B cell (primary cell): Measurements from ENCODE around the gene BMP7. TPM values are rescaled to one million over a fixed set of nuclear protein-coding genes. Genes with fewer than 3 reads are reported as not detected.

Source experiments
- ATAC-seq: fragments of 200-7000 bp; cut with Tn5 transposase; one replicate; pipeline ENCODE4 v1.10.0; 2021; ENCODE audit warnings: low read depth, mild to moderate bottlenecking, moderate number of reproducible peaks, moderate library complexity
- CTCF ChIA-PET: fragments of 350-600 bp; sonication (Branson Sonifier 250); formaldehyde crosslinking; loops from one replicate; lab custom pipeline; 2021; ENCODE audit warnings: antibody characterized with exemption, inconsistent platforms; lab: Charles Lee
- POLR2A ChIA-PET: fragments of 350-600 bp; sonication (Branson Sonifier 250); formaldehyde crosslinking; loops from one replicate; lab custom pipeline; 2021; ENCODE audit warnings: antibody characterized with exemption; lab: Charles Lee
- DNase-seq: peaks from one replicate; pipeline ENCODE4 v3.0.0; 2013
- H2AFZ ChIP-seq: 2 replicates; pipeline ENCODE4 v1.6.1; 2012; ENCODE audit warnings: mild to moderate bottlenecking, low read depth, low read length; ENCODE audit not compliant: insufficient read depth, poor library complexity, severe bottlenecking
- H3K27ac ChIP-seq, 2 donors: 1 replicate in 1 of 2; 2 replicates in 1 of 2; pipeline ENCODE4 v1.5.1; 2012 to 2013; ENCODE audit warnings: low read length in 2 of 2, mild to moderate bottlenecking in 2 of 2, moderate library complexity in 1 of 2
- H3K27me3 ChIP-seq, 4 experiments: fragments of 200-600 bp in 1 of 4; sonication (generic) in 1 of 4; replicated peaks in 1 of 4; 1 replicate in 2 of 4; 2 replicates in 2 of 4; pipeline versions ENCODE4 v1.6.1 to v1.7.0; 2013 to 2016; ENCODE audit warnings: low read length in 3 of 4, mild to moderate bottlenecking in 2 of 4, mixed read lengths in 1 of 4, moderate library complexity in 1 of 4; ENCODE audit not compliant: insufficient read depth in 4 of 4, control insufficient read depth in 3 of 4; ENCODE audit errors: control extremely low read depth in 1 of 4
- H3K36me3 ChIP-seq, 2 experiments: replicated peaks in 1 of 2; 1 replicate in 1 of 2; 2 replicates in 1 of 2; pipeline versions ENCODE4 v1.6.1 to v1.7.1; 2013; ENCODE audit warnings: low read length in 1 of 2; ENCODE audit not compliant: insufficient read depth in 2 of 2, control insufficient read depth in 1 of 2; ENCODE audit errors: control extremely low read depth in 1 of 2, extremely low read depth in 1 of 2
- H3K4me1 ChIP-seq, 2 donors: fragments of 200-600 bp in 1 of 2; sonication (generic) in 1 of 2; 1 replicate in 1 of 2; 2 replicates in 1 of 2; pipeline versions ENCODE4 v1.5.1 to v1.6.1; 2013 to 2017; ENCODE audit warnings: low read length in 2 of 2; ENCODE audit not compliant: control insufficient read depth in 2 of 2, insufficient read depth in 2 of 2
- H3K4me2 ChIP-seq: replicated peaks from 2 replicates; pipeline ENCODE3; 2012; ENCODE audit warnings: mild to moderate bottlenecking, low read depth, low read length; ENCODE audit not compliant: poor library complexity, severe bottlenecking
- H3K4me3 ChIP-seq, 5 experiments: fragments of 200-600 bp in 1 of 5; sonication (generic) in 1 of 5; 1 replicate in 3 of 5; 2 replicates in 2 of 5; pipeline versions ENCODE4 v1.5.1 to v1.7.0; 2011 to 2016; ENCODE audit warnings: low read length in 4 of 5, mild to moderate bottlenecking in 4 of 5, low read depth in 2 of 5, control low read depth in 1 of 5, moderate library complexity in 1 of 5; ENCODE audit not compliant: insufficient read depth in 1 of 5; ENCODE audit errors: control extremely low read depth in 1 of 5, extremely low read depth in 1 of 5
- H3K79me2 ChIP-seq: fragments of 200-600 bp; sonication (generic); one replicate; pipeline ENCODE4 v1.6.0; 2016; ENCODE audit warnings: low read length; ENCODE audit not compliant: control insufficient read depth, insufficient read depth
- H3K9ac ChIP-seq: fragments of 200-600 bp; sonication (generic); 2 replicates; pipeline ENCODE4 v1.6.1; 2017; ENCODE audit warnings: mild to moderate bottlenecking, low read length, moderate library complexity
- H3K9me3 ChIP-seq, 3 donors: one replicate each; pipeline versions ENCODE4 v1.6.1 to v1.7.1; 2013; ENCODE audit warnings: low read length in 2 of 3; ENCODE audit not compliant: control insufficient read depth in 2 of 3, insufficient read depth in 1 of 3; ENCODE audit errors: control extremely low read depth in 1 of 3
- H4K20me1 ChIP-seq: 2 replicates; pipeline ENCODE4 v1.6.0; 2012; ENCODE audit warnings: mild to moderate bottlenecking, low read length; ENCODE audit not compliant: insufficient read depth, control insufficient read depth, poor library complexity, severe bottlenecking
- H3K27ac Mint-ChIP-seq: one replicate; pipeline ENCODE4 v1.8.0; 2021; ENCODE audit warnings: mixed read lengths
- H3K27me3 Mint-ChIP-seq: one replicate; pipeline ENCODE4 v1.8.0; 2021; ENCODE audit warnings: mixed read lengths
- H3K4me1 Mint-ChIP-seq: one replicate; pipeline ENCODE4 v1.8.0; 2021; ENCODE audit warnings: mixed read lengths
- H3K4me3 Mint-ChIP-seq: one replicate; pipeline ENCODE4 v1.8.0; 2021; ENCODE audit warnings: mixed read lengths
- H3K9me3 Mint-ChIP-seq: one replicate; pipeline ENCODE4 v1.8.0; 2022; ENCODE audit warnings: mixed read lengths; ENCODE audit not compliant: insufficient read depth
- EZH2 ChIP-seq: IDR thresholded peaks from 2 replicates; pipeline ENCODE4 v1.6.1; 2012; ENCODE audit warnings: borderline replicate concordance, low read depth, mild to moderate bottlenecking, moderate library complexity, low read length; ENCODE audit not compliant: insufficient read depth, poor library complexity, severe bottlenecking
- WGBS: methylation state at CpG from one replicate; pipeline ENCODE4 v1.1.5; 2013; ENCODE audit warnings: missing lambda C conversion rate; ENCODE audit not compliant: insufficient coverage; 5-methylcytosine and 5-hydroxymethylcytosine counted together
- intact Hi-C: fragments of 100-400 bp; cut with micrococcal nuclease; formaldehyde crosslinking; loops from one replicate; pipeline ENCODE4 v1.10.0; 2022
- polyA plus RNA-seq: library from polyadenylated mRNA; depleted of rRNA; stranded (reverse); fragments of >200 nt; gene quantifications from 2 replicates; pipeline ENCODE4 v1.2.3, GENCODE V29; 2012
- total RNA-seq, 2 donors: library from RNA; stranded (reverse); fragments of 120-200 nt in 1 of 2; gene quantifications; 1 replicate in 1 of 2; 2 replicates in 1 of 2; pipeline versions ENCODE4 v1.2.3 to v1.2.4, GENCODE V29; 2013 to 2022
- TF ChIP-seq, protein P1 (sequence below): fragments of 200-600 bp; IDR thresholded peaks from one replicate; pipeline ENCODE4 v1.8.0; 2022; ENCODE audit warnings: antibody characterized with exemption, mild to moderate bottlenecking

The BMP7 gene
- total and polyA plus RNA-seq, 2 donors (not counting 1 experiment from before 2014, with no cell fraction given), result not detected

DNA sequence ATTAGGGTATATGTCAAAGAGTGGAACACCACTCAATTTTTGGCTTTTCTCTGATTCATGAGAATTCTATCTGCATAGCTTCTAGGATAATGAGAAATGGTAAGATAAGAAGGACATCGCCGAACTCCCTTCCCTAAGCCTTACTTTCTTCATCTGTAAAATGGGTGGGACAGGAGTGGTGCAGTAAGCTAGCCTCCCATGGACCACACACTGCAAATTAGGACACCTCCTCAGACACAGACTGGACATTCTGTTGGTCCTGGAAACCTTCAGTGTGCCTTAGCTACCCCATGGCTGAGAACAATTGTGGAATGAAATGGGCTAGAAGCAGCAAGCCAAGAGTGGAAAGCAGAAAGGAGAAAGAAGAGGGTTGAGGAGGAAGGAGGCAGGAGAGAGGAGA lies 89.6 kb downstream of the BMP7 start:
- Mint-ChIP-seq H3K27me3 (peaks cover 24% of the 10 kb centered on the region), H3K4me3 (no peak overlapping the region), H3K27ac (no peak overlapping the region), H3K4me1 (no peaks in the 10 kb centered on the region), H3K9me3 (no peaks in the 10 kb centered on the region)
- Histone ChIP-seq H4K20me1 (no peaks in the 10 kb centered on the region), H3K4me1 (no peaks in the 10 kb centered on the region), H3K27ac (no peak overlapping the region), H3K9me3 (peaks cover 0 to 9% (median 0%) of the 10 kb centered on the region in 3 donors), H3K9ac (no peak overlapping the region), H3K36me3 (no peaks in the 10 kb centered on the region), H3K4me2 (no peak overlapping the region), H3K27me3 (no peaks in the 10 kb centered on the region), H3K4me3 (no peak overlapping the region), H2AFZ (no peak overlapping the region), H3K79me2 (no peaks in the 10 kb centered on the region)
- DNase-seq, result no peak
- CTCF ChIA-PET, result no interaction called here
- no CpG with 5 or more reads among the region's 2 CpGs for WGBS
- no peak for TF ChIP-seq EZH2
- TF ChIP-seq, protein P1, sequence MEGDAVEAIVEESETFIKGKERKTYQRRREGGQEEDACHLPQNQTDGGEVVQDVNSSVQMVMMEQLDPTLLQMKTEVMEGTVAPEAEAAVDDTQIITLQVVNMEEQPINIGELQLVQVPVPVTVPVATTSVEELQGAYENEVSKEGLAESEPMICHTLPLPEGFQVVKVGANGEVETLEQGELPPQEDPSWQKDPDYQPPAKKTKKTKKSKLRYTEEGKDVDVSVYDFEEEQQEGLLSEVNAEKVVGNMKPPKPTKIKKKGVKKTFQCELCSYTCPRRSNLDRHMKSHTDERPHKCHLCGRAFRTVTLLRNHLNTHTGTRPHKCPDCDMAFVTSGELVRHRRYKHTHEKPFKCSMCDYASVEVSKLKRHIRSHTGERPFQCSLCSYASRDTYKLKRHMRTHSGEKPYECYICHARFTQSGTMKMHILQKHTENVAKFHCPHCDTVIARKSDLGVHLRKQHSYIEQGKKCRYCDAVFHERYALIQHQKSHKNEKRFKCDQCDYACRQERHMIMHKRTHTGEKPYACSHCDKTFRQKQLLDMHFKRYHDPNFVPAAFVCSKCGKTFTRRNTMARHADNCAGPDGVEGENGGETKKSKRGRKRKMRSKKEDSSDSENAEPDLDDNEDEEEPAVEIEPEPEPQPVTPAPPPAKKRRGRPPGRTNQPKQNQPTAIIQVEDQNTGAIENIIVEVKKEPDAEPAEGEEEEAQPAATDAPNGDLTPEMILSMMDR, result no peak
- ATAC-seq, result no peak
- POLR2A ChIA-PET, result no interaction called here
- intact Hi-C loops, result no loop called here

DNA sequence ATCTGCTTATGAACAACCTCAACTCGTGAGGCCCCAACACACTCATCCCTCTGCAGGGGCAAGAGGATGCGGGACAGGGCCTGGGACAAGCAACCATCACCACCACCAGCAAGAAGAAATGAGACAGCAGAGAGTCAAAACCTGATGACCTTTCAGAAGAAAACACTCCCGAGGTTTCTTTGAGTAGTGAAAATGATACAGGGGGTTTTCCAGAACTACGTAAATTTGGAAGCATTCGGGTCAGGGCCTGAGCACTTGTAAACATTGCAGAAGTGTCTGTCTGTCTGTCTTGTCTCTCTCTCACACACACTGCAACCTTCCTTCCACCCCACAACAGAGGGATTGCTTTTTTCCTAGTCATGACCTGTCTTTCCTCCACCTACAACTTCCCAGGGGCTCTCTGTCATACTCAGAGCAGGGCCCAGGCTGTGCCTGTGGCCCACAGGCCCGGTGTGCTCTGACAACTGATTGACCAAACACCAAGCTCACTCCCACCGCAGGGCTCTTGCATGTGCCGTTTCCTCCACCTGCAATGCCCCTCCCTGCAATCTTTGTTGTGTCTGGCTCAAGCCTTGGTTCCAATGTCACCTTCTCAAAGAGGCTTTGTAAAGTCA lies 90.9 kb downstream of the BMP7 start:
- Mint-ChIP-seq H3K4me1 (no peaks in the 10 kb centered on the region), H3K27ac (no peak overlapping the region), H3K27me3 (peaks cover 23% of the 10 kb centered on the region), H3K4me3 (no peak overlapping the region), H3K9me3 (no peaks in the 10 kb centered on the region)
- DNase-seq (no peak), ATAC-seq (no peak)
- Histone ChIP-seq H3K27me3 (no peaks in the 10 kb centered on the region), H4K20me1 (no peaks in the 10 kb centered on the region), H3K27ac (no peak overlapping the region), H3K4me2 (no peak overlapping the region), H3K36me3 (no peaks in the 10 kb centered on the region), H3K4me1 (no peaks in the 10 kb centered on the region), H3K9me3 (peaks cover 0 to 10% (median 0%) of the 10 kb centered on the region in 3 donors), H3K9ac (no peak overlapping the region), H3K4me3 (no peak overlapping the region), H2AFZ (no peak overlapping the region), H3K79me2 (no peaks in the 10 kb centered on the region)
- TF ChIP-seq, protein P1, result no peak
- TF ChIP-seq EZH2, result no peak
- intact Hi-C loops, result no loop called here
- 69% methylated on average over 4 of the region's 8 CpGs for WGBS
- POLR2A ChIA-PET, result interaction anchor here (0.6 kb wide), 1 partner anchor 13 kb away, joined by 4 read pairs; no protein-coding TSS in a partner anchor
- CTCF ChIA-PET, result no interaction called here
